CMK (cell line): ENCODE measurements around the gene USP13.
A peak's percentile ranks its signal among the peaks of the same experiment; 100 is the strongest.
"Not testable (repeated sequence)": the region's sequence is repeated elsewhere in the genome, so short reads cannot be mapped to it uniquely, and the experiment has no call there.

Experiments used
- DNase-seq: peaks from one replicate; pipeline ENCODE4 v3.0.0-alpha.2; 2010; ENCODE audit warnings: low read depth

USP13 gene

GRCh38 chr3:179738998-179739397, 86.2 kb downstream of the USP13 start:
- no peak for DNase-seq

DNA sequence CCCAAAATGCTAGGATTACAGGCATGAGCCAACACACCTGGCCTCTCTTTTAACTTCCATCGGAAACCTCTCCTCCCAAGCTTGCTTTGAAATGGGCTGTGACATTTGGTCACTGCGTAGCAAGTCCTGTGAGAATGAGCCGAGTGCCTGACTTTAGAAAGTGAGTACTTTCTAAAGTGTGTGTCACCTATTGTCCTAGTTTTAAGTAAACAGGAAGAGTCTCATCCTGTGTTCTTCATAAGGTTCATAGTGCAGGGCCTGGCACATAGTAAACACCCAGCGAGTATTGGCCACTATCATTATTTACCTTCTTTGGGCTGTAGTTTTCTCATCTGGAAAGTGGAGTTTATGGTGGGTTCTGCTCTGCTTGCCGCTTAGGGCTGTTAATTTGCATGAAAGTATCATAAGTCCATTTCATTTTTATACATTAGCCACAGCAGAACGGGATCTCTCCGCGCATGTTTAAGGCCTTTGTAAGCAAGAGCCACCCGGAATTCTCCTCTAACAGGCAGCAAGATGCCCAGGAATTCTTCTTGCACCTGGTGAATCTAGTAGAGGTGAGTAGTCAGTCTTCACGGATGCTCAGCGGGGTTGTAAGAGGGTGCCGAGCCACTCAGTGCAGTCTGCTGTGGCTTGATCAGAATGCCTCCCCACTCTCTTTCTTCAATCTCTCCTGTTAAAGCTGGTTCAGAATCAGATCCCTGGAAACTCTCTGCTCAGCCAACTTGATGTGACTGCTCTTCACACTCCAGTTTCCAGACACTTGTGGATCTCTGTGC, 87.2 kb downstream of the USP13 start:
- DNase-seq: no peak

GRCh38 chr3:179743913-179744312, 91.1 kb downstream of the USP13 start:
- no peak for DNase-seq

GRCh38 chr3:179744667-179745066, 91.8 kb downstream of the USP13 start:
- no peak for DNase-seq

DNA sequence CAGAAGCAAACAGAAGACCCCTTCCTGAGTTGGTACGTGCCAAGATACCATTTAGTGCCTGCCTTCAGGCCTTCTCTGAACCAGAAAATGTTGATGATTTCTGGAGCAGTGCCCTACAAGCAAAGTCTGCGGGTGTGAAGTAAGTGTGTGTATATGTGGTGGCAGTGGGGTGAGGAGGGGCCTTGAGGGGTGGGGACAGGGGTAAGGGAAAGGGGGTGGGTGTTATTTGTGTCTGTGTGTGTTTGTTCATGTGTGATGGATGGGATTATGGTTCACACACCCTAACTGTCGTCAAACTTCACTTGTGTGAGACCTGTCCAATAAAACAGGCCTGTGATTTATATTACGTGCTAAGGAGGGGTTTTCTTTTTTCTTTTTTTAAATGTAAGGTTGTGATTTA, 92.2 kb downstream of the USP13 start:
- DNase-seq: no peak

- DNase-seq: no peak
Observed at GRCh38 chr3:179745716-179746115, 92.9 kb downstream of the USP13 start.

- DNase-seq: no peak
Observed at GRCh38 chr3:179750720-179751328, 98.0 kb downstream of the USP13 start.

DNA sequence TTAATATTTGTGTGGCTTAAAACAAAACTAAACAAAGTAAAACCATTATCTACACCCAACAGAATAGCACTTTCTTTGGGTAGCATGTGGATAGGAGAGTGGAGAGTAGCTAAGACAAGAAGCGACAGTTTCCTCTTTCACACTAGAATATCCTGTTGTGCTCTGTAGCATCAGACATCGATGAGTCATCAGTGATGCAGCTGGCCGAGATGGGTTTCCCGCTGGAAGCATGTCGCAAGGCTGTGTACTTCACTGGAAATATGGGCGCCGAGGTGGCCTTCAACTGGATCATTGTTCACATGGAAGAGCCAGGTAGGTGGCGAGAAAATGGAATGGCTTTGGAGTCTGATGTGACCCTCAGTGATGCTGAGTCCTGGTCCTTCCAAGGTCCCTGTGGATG, 108.1 kb downstream of the USP13 start:
- DNase-seq: no peak

- no peak for DNase-seq
Observed at GRCh38 chr3:179765396-179765795, 112.6 kb downstream of the USP13 start.

- DNase-seq: no peak
Observed at GRCh38 chr3:179766416-179767133, 113.7 kb downstream of the USP13 start.

- peak; percentile 33 for DNase-seq
Observed at GRCh38 chr3:179768080-179768479, 115.2 kb downstream of the USP13 start.

DNA sequence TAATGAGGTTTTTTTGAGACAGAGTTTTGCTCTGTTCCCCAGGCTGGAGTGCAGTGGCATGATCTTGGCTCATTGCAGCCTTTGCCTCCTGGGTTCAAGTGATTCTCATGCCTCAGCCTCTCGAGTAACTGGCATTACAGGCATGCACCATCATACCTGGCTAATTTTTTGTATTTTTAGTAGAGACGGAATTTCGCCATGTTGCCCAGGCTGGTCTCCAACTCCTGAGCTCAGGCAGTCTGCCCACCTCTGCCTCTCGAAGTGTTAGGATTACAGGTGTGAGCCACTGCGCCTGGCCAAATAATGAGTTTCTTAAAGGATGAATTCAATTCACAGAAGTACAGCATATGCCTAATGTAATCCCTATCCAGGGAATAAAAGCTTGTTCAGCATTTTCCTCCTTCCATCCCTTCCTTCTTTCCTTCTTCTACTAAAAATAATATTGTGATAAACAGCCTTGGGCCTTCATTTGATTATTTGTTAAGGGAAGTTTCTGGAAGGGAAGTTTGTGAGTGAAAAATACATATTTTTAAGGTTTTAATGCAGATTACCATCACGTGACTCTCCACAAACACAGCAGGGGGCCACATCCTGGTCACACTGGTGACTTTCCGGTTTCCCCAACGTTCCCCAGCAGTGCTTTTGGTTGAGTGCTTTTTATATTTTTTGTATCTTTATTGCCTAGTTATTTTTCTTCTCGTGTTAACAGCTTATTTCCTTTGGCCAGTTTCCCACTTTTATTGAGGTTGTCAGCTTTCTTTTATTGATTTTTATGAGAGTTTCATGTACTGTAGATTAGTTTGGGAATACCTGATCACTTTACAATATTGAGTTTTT, 116.8 kb downstream of the USP13 start:
- DNase-seq: no peak

DNA sequence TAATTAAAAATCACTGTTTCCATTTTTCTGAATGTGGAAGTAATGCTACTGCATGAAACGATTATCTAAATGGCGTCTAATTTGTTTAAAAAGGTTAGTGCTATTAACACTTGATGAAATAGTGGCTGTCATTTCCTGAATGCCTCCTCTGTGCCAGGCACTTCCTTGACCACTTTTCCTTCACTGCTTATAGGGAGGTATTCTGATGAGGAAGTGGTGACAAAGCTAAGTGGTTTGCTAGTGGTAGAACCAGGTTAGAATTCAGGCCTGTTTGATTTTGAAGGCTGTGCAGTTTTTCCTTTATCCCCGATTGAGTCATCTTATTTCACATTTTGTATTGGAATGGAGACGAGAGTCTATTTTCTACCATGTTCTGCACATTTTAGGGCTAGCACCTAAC, 119.0 kb downstream of the USP13 start:
- no peak for DNase-seq

DNA sequence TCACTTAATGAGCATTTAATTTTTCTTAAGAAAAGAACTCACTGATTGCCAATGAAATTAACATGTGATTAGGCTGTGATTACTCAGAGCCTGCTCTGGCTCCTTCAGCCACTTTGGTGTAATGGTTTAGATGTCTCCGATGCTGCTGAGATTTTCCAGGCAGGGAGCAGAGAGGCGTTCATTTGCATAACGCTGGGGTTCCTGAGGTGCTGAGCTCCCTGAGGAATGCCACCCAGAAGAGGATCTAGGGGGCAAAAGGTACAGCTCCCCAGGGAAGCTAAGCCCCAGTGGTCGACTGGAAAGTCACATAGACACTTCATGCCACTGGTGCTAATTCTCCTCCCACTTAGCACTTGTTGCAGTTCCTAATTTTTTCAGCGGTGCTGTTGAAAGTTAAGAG, 119.5 kb downstream of the USP13 start:
- no peak for DNase-seq

- DNase-seq: no peak
Observed at GRCh38 chr3:179775416-179776122, 122.7 kb downstream of the USP13 start.

DNA sequence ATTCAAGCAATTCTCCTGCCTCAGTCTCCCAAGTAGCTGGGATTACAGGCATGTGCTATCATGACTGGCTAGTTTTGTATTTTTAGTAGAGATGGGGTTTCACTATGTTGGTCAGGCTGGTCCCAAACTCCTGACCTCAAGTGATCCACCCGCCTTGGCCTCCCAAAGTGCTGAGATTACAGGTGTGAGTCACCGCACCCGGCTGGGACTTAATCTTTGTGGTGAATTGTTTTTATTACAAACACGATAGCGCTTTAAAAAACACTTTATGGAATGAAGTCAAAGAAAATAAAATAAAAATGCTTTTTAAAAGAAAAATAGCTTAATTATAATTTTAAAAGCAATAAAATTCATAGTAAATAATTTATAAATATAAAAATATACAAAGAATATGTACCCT, 130.0 kb downstream of the USP13 start:
- not testable (repeated sequence) for DNase-seq

DNA sequence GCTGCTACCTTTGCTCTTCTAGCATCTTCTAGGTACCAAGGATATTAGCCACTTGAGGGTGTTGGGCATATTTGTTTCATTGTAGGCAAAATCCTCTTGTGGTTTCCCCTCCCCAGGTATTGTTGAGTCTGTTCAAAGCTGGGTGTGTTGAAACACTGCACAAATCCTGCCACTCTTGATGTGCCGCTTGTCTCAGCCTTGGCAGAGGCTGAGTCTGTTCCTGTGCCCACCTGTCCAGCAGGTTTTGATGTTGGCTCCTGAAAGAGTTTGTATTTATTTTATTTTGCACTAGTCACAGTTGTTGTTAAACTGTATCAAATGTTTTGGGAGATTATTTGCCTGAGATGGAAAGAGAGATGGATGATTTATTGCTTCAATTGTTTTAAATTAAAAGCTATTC, 136.2 kb downstream of the USP13 start:
- DNase-seq: no peak

DNA sequence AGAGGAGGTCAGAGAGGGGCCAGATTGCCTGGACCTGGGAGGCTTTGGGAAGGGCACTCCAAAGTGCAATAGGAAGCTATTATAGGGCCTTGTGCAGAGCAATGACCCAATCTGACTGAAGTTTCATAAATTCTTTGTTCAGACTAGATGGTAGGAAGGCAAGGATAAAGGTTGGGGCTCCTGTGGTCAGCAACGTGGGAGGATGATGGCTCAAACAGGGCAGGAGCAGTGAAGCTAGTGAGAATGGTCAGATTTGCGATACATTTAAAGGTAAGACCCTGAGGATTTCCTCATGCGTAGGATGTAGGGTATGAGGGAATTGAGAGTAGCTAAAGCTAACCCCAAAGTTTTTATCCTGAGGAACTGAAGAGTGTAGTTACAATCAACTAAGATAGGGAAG, 139.0 kb downstream of the USP13 start:
- no peak for DNase-seq

DNA sequence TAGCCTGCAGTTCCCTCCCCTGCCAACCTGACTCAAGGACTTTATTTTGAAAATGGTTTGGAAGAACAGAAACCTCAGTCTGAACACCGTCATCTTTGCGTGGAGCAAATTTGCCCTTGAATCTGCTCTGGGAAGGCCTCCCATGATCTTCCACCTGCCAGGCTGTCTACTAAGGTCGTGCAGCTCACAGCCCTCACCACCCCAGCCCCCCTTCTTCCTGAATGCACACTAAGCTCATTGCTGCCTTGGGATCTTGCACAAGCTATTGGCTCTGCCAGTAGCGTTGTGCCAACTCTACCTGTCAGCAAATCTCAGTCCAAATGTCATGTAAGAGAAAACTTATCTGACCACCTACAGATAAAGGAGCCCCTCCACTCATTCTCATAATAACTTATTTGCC, 141.5 kb downstream of the USP13 start:
- DNase-seq: no peak

DNA sequence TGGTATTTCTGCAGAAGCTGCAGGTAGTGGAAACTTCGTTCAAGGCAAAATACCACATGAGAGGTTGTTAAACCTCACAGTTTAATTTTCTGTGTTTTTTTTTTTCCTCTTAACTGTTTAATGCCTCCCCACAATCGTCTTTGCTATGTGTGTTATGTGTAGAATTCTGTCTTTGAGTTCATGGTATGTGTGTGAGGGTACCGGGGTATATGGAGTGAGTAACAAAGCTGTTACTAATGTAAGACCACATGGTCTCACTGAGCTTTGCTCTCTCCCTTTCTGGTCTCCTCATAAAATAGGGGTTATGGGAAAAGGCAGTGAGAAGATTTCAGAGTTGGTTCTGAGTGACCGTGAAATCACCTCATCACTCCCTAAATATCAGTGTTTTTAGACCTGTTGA, 143.6 kb downstream of the USP13 start:
- no peak for DNase-seq

GRCh38 chr3:179797192-179797591, 144.4 kb downstream of the USP13 start:
- DNase-seq: no peak

GRCh38 chr3:179801263-179801662, 148.4 kb downstream of the USP13 start:
- DNase-seq: no peak
